Measurements from ENCODE around the gene SIGLEC1.

SIGLEC1 gene

GRCh38 chr20:3724356-3724755, 12.0 kb upstream of the SIGLEC1 start:
- no peak for DNase-seq

- DNase-seq, result no peak
Measured at GRCh38 chr20:3723284-3723683, 10.9 kb upstream of the SIGLEC1 start.

GRCh38 chr20:3721912-3722311, 9.5 kb upstream of the SIGLEC1 start:
- no peak for DNase-seq

- DNase-seq, result no peak
Measured at GRCh38 chr20:3720626-3721025, 8.2 kb upstream of the SIGLEC1 start.

GRCh38 chr20:3720068-3720467, 7.7 kb upstream of the SIGLEC1 start:
- DNase-seq, result no peak

GRCh38 chr20:3719046-3719445, 6.6 kb upstream of the SIGLEC1 start:
- no peak for DNase-seq

- peak; percentile 16 for DNase-seq
Measured at GRCh38 chr20:3716195-3716834, 3.9 kb upstream of the SIGLEC1 start.

- DNase-seq, result no peak
Measured at GRCh38 chr20:3714092-3714491, 1.7 kb upstream of the SIGLEC1 start.

GRCh38 chr20:3711484-3711941, 887 bp downstream of the SIGLEC1 start:
- DNase-seq, result no peak

- peak; percentile 21 for DNase-seq
Measured at GRCh38 chr20:3710703-3711483, 1.5 kb downstream of the SIGLEC1 start.

- DNase-seq, result no peak
Measured at GRCh38 chr20:3710011-3710466, 2.4 kb downstream of the SIGLEC1 start.

GRCh38 chr20:3707508-3707899, 4.9 kb downstream of the SIGLEC1 start:
- no peak for DNase-seq

- DNase-seq, result no peak
Measured at GRCh38 chr20:3706774-3707507, 5.5 kb downstream of the SIGLEC1 start.

GRCh38 chr20:3705970-3706739, 6.2 kb downstream of the SIGLEC1 start:
- no peak for DNase-seq

- DNase-seq, result no peak
Measured at GRCh38 chr20:3705491-3705969, 6.9 kb downstream of the SIGLEC1 start.

GRCh38 chr20:3704087-3704486, 8.3 kb downstream of the SIGLEC1 start:
- DNase-seq, result no peak

- DNase-seq, result no peak
Measured at GRCh38 chr20:3702611-3703391, 9.6 kb downstream of the SIGLEC1 start.

- DNase-seq, result no peak
Measured at GRCh38 chr20:3701061-3701998, 11.1 kb downstream of the SIGLEC1 start.

- DNase-seq, result no peak
Measured at GRCh38 chr20:3699037-3699436, 13.4 kb downstream of the SIGLEC1 start.

GRCh38 chr20:3698591-3699001, 13.8 kb downstream of the SIGLEC1 start:
- no peak for DNase-seq

Measured in NCI-H1092 (cell line).